ENCODE data around the gene CRYBB1. TPM values are rescaled to one million over a fixed set of nuclear protein-coding genes. Genes with fewer than 3 reads are reported as not detected.

Gene CRYBB1
- total and polyA plus RNA-seq, 4 donors: 0.14 to 1.1 (median 0.45) TPM

DNA sequence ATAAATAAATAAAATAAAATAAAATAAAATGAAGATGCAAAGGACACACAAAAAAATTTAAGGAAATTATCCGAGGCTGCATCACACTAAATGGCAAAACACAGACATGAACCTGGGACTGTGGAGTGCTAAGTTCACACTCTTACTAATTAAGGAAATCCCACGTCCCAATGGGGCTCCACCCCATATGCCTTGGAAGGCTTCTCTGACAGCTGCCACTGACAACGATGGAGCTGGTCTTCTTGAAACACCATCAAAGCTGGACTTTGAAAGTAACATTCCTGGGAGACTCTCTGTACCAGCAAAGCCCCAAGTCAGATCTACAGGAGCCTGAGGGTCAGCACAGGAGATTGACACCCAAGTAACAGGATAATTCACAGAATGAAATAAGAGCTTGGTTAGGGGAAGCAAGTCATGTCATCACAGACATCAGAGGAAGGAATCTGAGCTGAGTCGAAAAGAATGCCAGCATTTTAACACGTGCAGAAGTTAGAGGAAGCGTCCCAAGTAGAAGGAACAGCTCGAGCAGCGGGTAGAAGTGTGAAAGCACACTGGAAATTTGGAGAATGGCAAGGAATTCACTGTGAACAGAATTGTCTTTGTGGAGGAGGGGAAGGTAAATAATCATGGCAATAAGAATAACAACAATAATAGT is 41.7 kb downstream of the CRYBB1 start:
- H3K4me3 ChIP-seq: no peak overlapping the region
- peaks cover 0 to 32% (median 5%) of the 10 kb centered on the region in 5 donors for H3K4me1 ChIP-seq (ENCODE audit: control insufficient read depth in 5 of 5, insufficient read depth in 5 of 5, low read length in 5 of 5)
- ATAC-seq (ENCODE audit: insufficient read depth, low FRiP score) (no peak), DNase-seq (peak in 1 of 3 donors; percentile 48)
- TF ChIP-seq, protein P1, sequence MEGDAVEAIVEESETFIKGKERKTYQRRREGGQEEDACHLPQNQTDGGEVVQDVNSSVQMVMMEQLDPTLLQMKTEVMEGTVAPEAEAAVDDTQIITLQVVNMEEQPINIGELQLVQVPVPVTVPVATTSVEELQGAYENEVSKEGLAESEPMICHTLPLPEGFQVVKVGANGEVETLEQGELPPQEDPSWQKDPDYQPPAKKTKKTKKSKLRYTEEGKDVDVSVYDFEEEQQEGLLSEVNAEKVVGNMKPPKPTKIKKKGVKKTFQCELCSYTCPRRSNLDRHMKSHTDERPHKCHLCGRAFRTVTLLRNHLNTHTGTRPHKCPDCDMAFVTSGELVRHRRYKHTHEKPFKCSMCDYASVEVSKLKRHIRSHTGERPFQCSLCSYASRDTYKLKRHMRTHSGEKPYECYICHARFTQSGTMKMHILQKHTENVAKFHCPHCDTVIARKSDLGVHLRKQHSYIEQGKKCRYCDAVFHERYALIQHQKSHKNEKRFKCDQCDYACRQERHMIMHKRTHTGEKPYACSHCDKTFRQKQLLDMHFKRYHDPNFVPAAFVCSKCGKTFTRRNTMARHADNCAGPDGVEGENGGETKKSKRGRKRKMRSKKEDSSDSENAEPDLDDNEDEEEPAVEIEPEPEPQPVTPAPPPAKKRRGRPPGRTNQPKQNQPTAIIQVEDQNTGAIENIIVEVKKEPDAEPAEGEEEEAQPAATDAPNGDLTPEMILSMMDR (IDR thresholded peaks at IDR 0.05; ENCODE audit: control extremely low read depth, extremely low read depth): no peak
- H3K9me3 ChIP-seq (ENCODE audit: control insufficient read depth in 4 of 4, insufficient read depth in 3 of 4, low read length in 3 of 4): no peaks in the 10 kb centered on the region
- H3K9ac ChIP-seq (ENCODE audit: insufficient read depth in 1 of 2, low read length in 2 of 2): no peak overlapping the region
- H3K27ac ChIP-seq (ENCODE audit: low read depth in 1 of 2, low read length in 1 of 2): peak overlapping the region in 1 of 2 donors; percentile 37
- H3K27me3 ChIP-seq (ENCODE audit: control insufficient read depth in 3 of 3, insufficient read depth in 3 of 3, low read length in 2 of 3): no peaks in the 10 kb centered on the region
- WGBS, 2 donors: 25 to 38% methylated on average over 8 of the region's 8 CpGs
- peaks cover 0 to 5% (median 0%) of the 10 kb centered on the region in 4 donors for H3K36me3 ChIP-seq (ENCODE audit: control insufficient read depth in 4 of 4, insufficient read depth in 4 of 4, low read length in 4 of 4)

DNA sequence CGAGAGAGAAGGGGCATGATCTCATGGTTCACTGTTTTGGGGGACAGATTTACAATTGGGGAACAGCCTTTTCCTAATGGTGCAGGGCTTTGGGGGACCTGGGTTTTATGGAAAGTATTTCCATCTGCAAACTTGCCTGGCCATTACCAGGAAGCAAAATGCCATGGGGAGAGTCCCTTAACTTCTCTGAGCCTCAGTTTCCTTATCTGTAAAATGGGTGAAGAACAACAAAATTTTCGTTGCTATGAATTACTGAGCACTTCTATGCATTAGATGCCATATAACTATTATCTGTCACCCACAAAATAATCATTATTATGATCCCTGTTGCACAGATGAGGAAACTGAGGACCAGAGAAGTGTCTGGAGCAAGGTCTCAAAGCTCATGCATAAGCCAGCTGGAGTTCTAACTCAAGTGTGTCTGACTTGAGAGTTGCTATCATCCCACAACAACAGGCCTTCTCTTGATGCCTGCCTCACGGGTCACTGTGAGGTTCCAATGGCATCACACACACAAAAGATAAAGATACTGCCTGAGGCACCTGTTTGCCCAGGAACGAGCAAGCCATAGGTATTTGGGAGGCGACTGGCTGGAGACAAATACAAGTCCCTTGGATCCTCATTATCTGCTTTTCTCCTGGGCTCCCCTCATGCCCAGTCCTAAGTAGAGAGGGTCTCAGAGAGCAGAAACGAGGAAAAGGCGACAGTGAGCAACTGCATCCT is 43.7 kb downstream of the CRYBB1 start:
- Histone ChIP-seq H3K9me3 (ENCODE audit: control insufficient read depth in 4 of 4, insufficient read depth in 3 of 4, low read length in 3 of 4) (no peaks in the 10 kb centered on the region), H3K27ac (ENCODE audit: low read depth in 1 of 2, low read length in 1 of 2) (peak overlapping the region in 1 of 2 donors; percentile 69), H3K36me3 (ENCODE audit: control insufficient read depth in 4 of 4, insufficient read depth in 4 of 4, low read length in 4 of 4) (peaks cover 0 to 2% (median 0%) of the 10 kb centered on the region in 4 donors), H3K9ac (ENCODE audit: insufficient read depth in 1 of 2, low read length in 2 of 2) (no peak overlapping the region), H3K27me3 (ENCODE audit: control insufficient read depth in 3 of 3, insufficient read depth in 3 of 3, low read length in 2 of 3) (no peaks in the 10 kb centered on the region), H3K4me1 (ENCODE audit: control insufficient read depth in 5 of 5, insufficient read depth in 5 of 5, low read length in 5 of 5) (peaks cover 0 to 36% (median 6%) of the 10 kb centered on the region in 5 donors), H3K4me3 (no peak overlapping the region)
- 78 to 80% methylated on average over 7 of the region's 7 CpGs for WGBS, 2 donors
- TF ChIP-seq, protein P1 (IDR thresholded peaks at IDR 0.05; ENCODE audit: control extremely low read depth, extremely low read depth): no peak
- DNase-seq: no peak
- no peak for ATAC-seq (ENCODE audit: insufficient read depth, low FRiP score)

DNA sequence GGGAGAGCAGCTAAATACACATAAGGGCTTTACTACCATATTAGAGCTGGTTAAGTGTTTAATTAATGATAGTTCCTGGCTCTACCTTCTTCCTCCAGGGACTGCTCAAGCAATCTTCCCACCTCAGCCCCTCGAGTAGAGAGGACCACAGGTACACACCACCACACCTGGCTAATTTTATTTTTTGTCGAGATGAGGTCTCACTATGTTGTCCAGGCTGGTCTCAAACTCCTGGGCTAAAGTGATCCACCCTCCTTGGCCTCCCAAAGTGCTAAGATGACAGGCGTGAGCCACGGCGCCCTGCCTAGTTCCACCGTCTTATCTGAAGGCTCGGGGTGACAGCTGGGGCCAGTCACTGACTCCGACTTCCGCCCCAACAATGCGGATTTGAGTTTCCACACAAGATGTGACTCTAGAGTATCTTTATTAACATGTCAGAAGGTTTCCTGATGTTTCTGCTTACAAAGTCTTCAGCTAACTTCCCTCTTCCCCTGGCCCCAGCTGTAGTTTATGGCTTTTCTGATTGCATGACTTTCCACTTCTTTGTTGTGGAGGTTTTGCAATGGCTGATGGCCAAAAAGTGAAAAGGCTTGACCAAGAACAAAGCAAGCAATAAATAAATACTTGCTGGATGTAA is 44.7 kb downstream of the CRYBB1 start:
- peaks cover 0 to 33% (median 10%) of the 10 kb centered on the region in 5 donors for H3K4me1 ChIP-seq (ENCODE audit: control insufficient read depth in 5 of 5, insufficient read depth in 5 of 5, low read length in 5 of 5)
- DNase-seq (peak; percentile 79 to 95 (median 91)), ATAC-seq (ENCODE audit: insufficient read depth, low FRiP score) (peak; percentile 61)
- WGBS, 2 donors: 16 to 38% methylated on average over 10 of the region's 10 CpGs
- H3K9ac ChIP-seq (ENCODE audit: insufficient read depth in 1 of 2, low read length in 2 of 2): no peak overlapping the region
- no peaks in the 10 kb centered on the region for H3K36me3 ChIP-seq (ENCODE audit: control insufficient read depth in 4 of 4, insufficient read depth in 4 of 4, low read length in 4 of 4)
- H3K9me3 ChIP-seq (ENCODE audit: control insufficient read depth in 4 of 4, insufficient read depth in 3 of 4, low read length in 3 of 4): no peaks in the 10 kb centered on the region
- peak overlapping the region in 1 of 2 donors; percentile 79 for H3K27ac ChIP-seq (ENCODE audit: low read depth in 1 of 2, low read length in 1 of 2)
- TF ChIP-seq, protein P1 (IDR thresholded peaks at IDR 0.05; ENCODE audit: control extremely low read depth, extremely low read depth): no peak
- no peaks in the 10 kb centered on the region for H3K27me3 ChIP-seq (ENCODE audit: control insufficient read depth in 3 of 3, insufficient read depth in 3 of 3, low read length in 2 of 3)
- no peak overlapping the region for H3K4me3 ChIP-seq
